ENCODE measurements around the gene IQCF5. TPM values are rescaled to one million over a fixed set of nuclear protein-coding genes. Genes with fewer than 3 reads are reported as not detected.

IQCF5 gene
- total and polyA plus RNA-seq, 4 donors, result not detected

DNA sequence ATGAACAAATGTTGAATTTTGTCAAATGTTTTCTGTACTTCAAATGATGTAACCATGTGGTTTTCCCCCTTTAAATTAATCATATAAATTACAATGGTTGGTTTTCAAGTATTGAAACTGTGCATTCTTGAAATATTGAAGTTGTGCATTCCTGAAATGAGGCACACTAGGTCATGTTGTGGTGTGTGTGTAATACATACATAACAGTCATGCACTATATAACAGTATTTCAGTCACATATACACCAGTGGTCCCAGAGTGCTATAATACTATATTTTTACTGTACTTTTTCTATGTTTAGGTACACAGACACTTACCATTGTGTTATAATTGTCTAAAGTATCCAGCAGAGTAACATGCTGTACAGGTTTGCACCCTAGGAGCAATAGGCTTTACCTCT lies 11.0 kb upstream of the IQCF5 start:
- no peak overlapping the region for H3K27ac ChIP-seq (ENCODE audit: low read depth in 1 of 2, low read length in 1 of 2)
- DNase-seq (no peak), ATAC-seq (ENCODE audit: insufficient read depth, low FRiP score) (no peak)

DNA sequence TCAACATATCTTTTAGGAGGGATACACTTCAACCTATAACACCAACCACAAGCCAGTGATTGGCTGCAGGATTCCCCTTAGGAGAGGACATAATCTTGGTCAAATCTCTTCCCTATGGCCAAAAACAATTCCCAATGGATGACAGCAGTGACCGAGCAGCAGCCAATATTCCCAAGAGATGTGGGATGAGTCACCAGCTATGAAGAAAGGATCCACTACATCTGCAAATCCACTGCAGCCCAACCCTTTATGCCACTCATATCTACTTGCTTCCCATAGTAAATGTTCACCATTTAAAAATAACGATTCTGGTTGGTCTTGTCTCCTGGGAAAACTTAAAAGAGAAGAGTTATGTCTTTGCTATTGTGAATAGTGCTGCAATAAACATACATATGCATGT lies 4.5 kb upstream of the IQCF5 start:
- no peaks in the 10 kb centered on the region for H3K36me3 ChIP-seq (ENCODE audit: control insufficient read depth in 4 of 4, insufficient read depth in 4 of 4, low read length in 4 of 4)
- no peaks in the 10 kb centered on the region for H3K9me3 ChIP-seq (ENCODE audit: control insufficient read depth in 4 of 4, insufficient read depth in 3 of 4, low read length in 3 of 4)
- H3K9ac ChIP-seq (ENCODE audit: insufficient read depth in 1 of 2, low read length in 2 of 2), result no peak overlapping the region
- no peaks in the 10 kb centered on the region for H3K4me1 ChIP-seq (ENCODE audit: control insufficient read depth in 5 of 5, insufficient read depth in 5 of 5, low read length in 5 of 5)
- ATAC-seq (ENCODE audit: insufficient read depth, low FRiP score) (no peak), DNase-seq (no peak)
- TF ChIP-seq, protein P1, sequence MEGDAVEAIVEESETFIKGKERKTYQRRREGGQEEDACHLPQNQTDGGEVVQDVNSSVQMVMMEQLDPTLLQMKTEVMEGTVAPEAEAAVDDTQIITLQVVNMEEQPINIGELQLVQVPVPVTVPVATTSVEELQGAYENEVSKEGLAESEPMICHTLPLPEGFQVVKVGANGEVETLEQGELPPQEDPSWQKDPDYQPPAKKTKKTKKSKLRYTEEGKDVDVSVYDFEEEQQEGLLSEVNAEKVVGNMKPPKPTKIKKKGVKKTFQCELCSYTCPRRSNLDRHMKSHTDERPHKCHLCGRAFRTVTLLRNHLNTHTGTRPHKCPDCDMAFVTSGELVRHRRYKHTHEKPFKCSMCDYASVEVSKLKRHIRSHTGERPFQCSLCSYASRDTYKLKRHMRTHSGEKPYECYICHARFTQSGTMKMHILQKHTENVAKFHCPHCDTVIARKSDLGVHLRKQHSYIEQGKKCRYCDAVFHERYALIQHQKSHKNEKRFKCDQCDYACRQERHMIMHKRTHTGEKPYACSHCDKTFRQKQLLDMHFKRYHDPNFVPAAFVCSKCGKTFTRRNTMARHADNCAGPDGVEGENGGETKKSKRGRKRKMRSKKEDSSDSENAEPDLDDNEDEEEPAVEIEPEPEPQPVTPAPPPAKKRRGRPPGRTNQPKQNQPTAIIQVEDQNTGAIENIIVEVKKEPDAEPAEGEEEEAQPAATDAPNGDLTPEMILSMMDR (IDR thresholded peaks at IDR 0.05; ENCODE audit: control extremely low read depth, extremely low read depth), result no peak
- H3K27me3 ChIP-seq (ENCODE audit: control insufficient read depth in 3 of 3, insufficient read depth in 3 of 3, low read length in 2 of 3), result no peaks in the 10 kb centered on the region
- H3K27ac ChIP-seq (ENCODE audit: low read depth in 1 of 2, low read length in 1 of 2), result no peak overlapping the region
- no peak overlapping the region for H3K4me3 ChIP-seq
- 35 to 46% methylated on average over 2 of the region's 2 CpGs for WGBS, 2 donors

More for the DNA sequence above, 11.0 kb upstream of the IQCF5 start:
- TF ChIP-seq, protein P1 (IDR thresholded peaks at IDR 0.05; ENCODE audit: control extremely low read depth, extremely low read depth), result no peak
- peaks cover 0 to 3% (median 0%) of the 10 kb centered on the region in 4 donors for H3K9me3 ChIP-seq (ENCODE audit: control insufficient read depth in 4 of 4, insufficient read depth in 3 of 4, low read length in 3 of 4)
- H3K4me3 ChIP-seq, result no peak overlapping the region
- H3K27me3 ChIP-seq (ENCODE audit: control insufficient read depth in 3 of 3, insufficient read depth in 3 of 3, low read length in 2 of 3), result no peaks in the 10 kb centered on the region
- peaks cover 0 to 3% (median 0%) of the 10 kb centered on the region in 5 donors for H3K4me1 ChIP-seq (ENCODE audit: control insufficient read depth in 5 of 5, insufficient read depth in 5 of 5, low read length in 5 of 5)
- no peak overlapping the region for H3K9ac ChIP-seq (ENCODE audit: insufficient read depth in 1 of 2, low read length in 2 of 2)
- no peaks in the 10 kb centered on the region for H3K36me3 ChIP-seq (ENCODE audit: control insufficient read depth in 4 of 4, insufficient read depth in 4 of 4, low read length in 4 of 4)

DNA sequence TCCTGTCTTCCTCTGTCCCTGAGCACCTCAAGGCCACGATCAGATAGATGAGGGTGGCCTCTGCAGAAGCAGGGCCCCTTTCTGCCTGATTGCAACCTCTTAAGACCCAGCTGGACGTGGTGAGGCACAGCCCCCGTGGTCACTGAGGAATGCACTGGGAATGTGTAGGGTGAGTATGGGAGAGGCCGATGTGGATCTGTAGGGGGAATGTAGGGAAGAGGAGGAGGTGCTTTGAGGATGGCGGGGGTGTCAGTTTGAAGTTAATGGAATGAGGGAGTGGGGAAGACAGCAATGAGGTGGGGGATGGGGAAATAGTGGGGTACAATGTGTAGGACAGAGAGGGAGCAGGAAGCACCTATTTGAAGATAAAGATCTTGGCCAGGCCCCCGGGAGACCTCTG lies 785 bp upstream of the IQCF5 start:
- H3K36me3 ChIP-seq (ENCODE audit: control insufficient read depth in 4 of 4, insufficient read depth in 4 of 4, low read length in 4 of 4), result no peaks in the 10 kb centered on the region
- H3K27ac ChIP-seq (ENCODE audit: low read depth in 1 of 2, low read length in 1 of 2), result no peak overlapping the region
- no peak overlapping the region for H3K9ac ChIP-seq (ENCODE audit: insufficient read depth in 1 of 2, low read length in 2 of 2)
- H3K4me3 ChIP-seq, result no peak overlapping the region
- DNase-seq (no peak), ATAC-seq (ENCODE audit: insufficient read depth, low FRiP score) (no peak)
- no peaks in the 10 kb centered on the region for H3K4me1 ChIP-seq (ENCODE audit: control insufficient read depth in 5 of 5, insufficient read depth in 5 of 5, low read length in 5 of 5)
- TF ChIP-seq, protein P1 (IDR thresholded peaks at IDR 0.05; ENCODE audit: control extremely low read depth, extremely low read depth), result no peak
- no peaks in the 10 kb centered on the region for H3K9me3 ChIP-seq (ENCODE audit: control insufficient read depth in 4 of 4, insufficient read depth in 3 of 4, low read length in 3 of 4)
- H3K27me3 ChIP-seq (ENCODE audit: control insufficient read depth in 3 of 3, insufficient read depth in 3 of 3, low read length in 2 of 3), result no peaks in the 10 kb centered on the region
- WGBS, 2 donors, result 50 to 69% methylated on average over 6 of the region's 6 CpGs

DNA sequence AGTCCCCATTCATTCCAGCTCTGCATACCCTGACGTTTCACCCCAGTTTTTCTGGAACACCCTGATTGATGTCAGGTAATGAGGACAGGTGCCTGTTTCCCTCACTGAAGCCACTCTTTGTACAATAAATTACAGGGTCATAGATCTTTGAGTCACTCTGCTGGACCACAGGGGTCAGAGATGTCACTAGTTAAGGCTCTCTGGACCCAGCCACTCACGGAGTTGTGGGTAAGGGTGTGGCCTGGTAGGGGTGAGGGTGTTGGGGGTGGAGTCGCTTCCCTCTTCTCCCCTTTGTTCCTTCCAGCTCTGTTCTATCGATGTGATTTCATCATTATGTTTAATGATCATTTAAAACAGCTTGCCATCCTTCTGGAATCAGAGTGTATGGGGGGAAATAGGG lies 512 bp downstream of the IQCF5 start:
- 67% methylated on average over 4 of the region's 4 CpGs for WGBS, 2 donors
- ATAC-seq (ENCODE audit: insufficient read depth, low FRiP score) (no peak), DNase-seq (no peak)
- Histone ChIP-seq H3K9ac (ENCODE audit: insufficient read depth in 1 of 2, low read length in 2 of 2) (no peak overlapping the region), H3K27me3 (ENCODE audit: control insufficient read depth in 3 of 3, insufficient read depth in 3 of 3, low read length in 2 of 3) (no peaks in the 10 kb centered on the region), H3K36me3 (ENCODE audit: control insufficient read depth in 4 of 4, insufficient read depth in 4 of 4, low read length in 4 of 4) (no peaks in the 10 kb centered on the region), H3K4me3 (no peak overlapping the region), H3K4me1 (ENCODE audit: control insufficient read depth in 5 of 5, insufficient read depth in 5 of 5, low read length in 5 of 5) (no peaks in the 10 kb centered on the region), H3K27ac (ENCODE audit: low read depth in 1 of 2, low read length in 1 of 2) (no peak overlapping the region), H3K9me3 (ENCODE audit: control insufficient read depth in 4 of 4, insufficient read depth in 3 of 4, low read length in 3 of 4) (no peaks in the 10 kb centered on the region)
- TF ChIP-seq, protein P1 (IDR thresholded peaks at IDR 0.05; ENCODE audit: control extremely low read depth, extremely low read depth), result no peak
